H1 (cell line): ENCODE data around the gene C3orf85. TPM values are rescaled to one million over a fixed set of nuclear protein-coding genes. Genes with fewer than 3 reads are reported as not detected.

Experiments
- CTCF ChIA-PET: fragments of 300-600 bp; sonication (Branson Sonifier 250); formaldehyde crosslinking; loops from one replicate; lab custom pipeline; 2021; ENCODE audit not compliant: partially characterized antibody; lab: Charles Lee
- POLR2A ChIA-PET: fragments of 300-600 bp; sonication (Branson Sonifier 250); formaldehyde crosslinking; loops from one replicate; lab custom pipeline; 2021; ENCODE audit warnings: inconsistent platforms; ENCODE audit not compliant: partially characterized antibody; lab: Charles Lee
- DNase-seq, 2 experiments: peaks; one replicate each; pipeline versions ENCODE4 v3.0.0 to v3.0.0-alpha.2; 2010 to 2022; ENCODE audit warnings: low spot score in 2 of 2, low read depth in 1 of 2, mixed read lengths in 1 of 2
- FAIRE-seq: peaks from 2 replicates; lab custom pipeline; 2011; peaks lifted over from hg19 to GRCh38; lab: Jason Lieb, UNC
- H2AFZ ChIP-seq: 2 replicates; pipeline ENCODE4 v1.8.1; 2012; ENCODE audit warnings: low read length, inconsistent platforms
- H2AK5ac ChIP-seq: 2 replicates; pipeline ENCODE4 v1.6.1; 2013; ENCODE audit warnings: low read depth, low read length
- H2BK120ac ChIP-seq: replicated peaks from 2 replicates; pipeline ENCODE3; 2013; ENCODE audit warnings: low read depth, low read length, inconsistent platforms
- H2BK12ac ChIP-seq: 2 replicates; pipeline ENCODE4 v1.6.1; 2013; ENCODE audit warnings: low read depth, low read length
- H2BK15ac ChIP-seq: 2 replicates; pipeline ENCODE4 v1.6.1; 2013; ENCODE audit warnings: low read length
- H2BK20ac ChIP-seq: 2 replicates; pipeline ENCODE4 v1.6.1; 2013; ENCODE audit warnings: low read length
- H2BK5ac ChIP-seq: 2 replicates; pipeline ENCODE4 v1.6.1; 2013; ENCODE audit warnings: low read depth, low read length
- H3K14ac ChIP-seq: 2 replicates; pipeline ENCODE4 v1.6.1; 2013; ENCODE audit warnings: inconsistent platforms; ENCODE audit not compliant: insufficient read length
- H3K18ac ChIP-seq: 2 replicates; pipeline ENCODE4 v1.6.1; 2013; ENCODE audit warnings: low read length; ENCODE audit errors: extremely low read depth
- H3K23ac ChIP-seq: 2 replicates; pipeline ENCODE4 v1.6.1; 2013; ENCODE audit warnings: inconsistent platforms; ENCODE audit not compliant: insufficient read length
- H3K23me2 ChIP-seq: 2 replicates; pipeline ENCODE4 v1.6.1; 2013; ENCODE audit warnings: low read depth, low read length
- H3K27ac ChIP-seq: 2 replicates; pipeline ENCODE4 v1.6.1; 2011; ENCODE audit warnings: low read depth, low read length, inconsistent platforms
- H3K27me3 ChIP-seq, 4 experiments: replicated peaks in 1 of 4; 1 replicate in 1 of 4; 2 replicates in 3 of 4; pipeline versions ENCODE4 v1.6.1 to v1.8.1; 2011 to 2013; ENCODE audit warnings: low read length in 3 of 4, mild to moderate bottlenecking in 3 of 4, inconsistent platforms in 2 of 4, mixed read lengths in 2 of 4, moderate library complexity in 1 of 4; ENCODE audit not compliant: control insufficient read depth in 3 of 4, insufficient read depth in 3 of 4; ENCODE audit errors: extremely low read depth in 1 of 4
- H3K36me3 ChIP-seq, 4 experiments: 2 replicates each; pipeline versions ENCODE4 v1.6.1 to v1.8.1; 2011 to 2013; ENCODE audit warnings: mild to moderate bottlenecking in 4 of 4, low read length in 3 of 4, moderate library complexity in 2 of 4, control low read depth in 1 of 4, inconsistent platforms in 1 of 4; ENCODE audit not compliant: insufficient read depth in 4 of 4, control insufficient read depth in 2 of 4
- H3K4ac ChIP-seq: replicated peaks from 2 replicates; pipeline ENCODE3; 2013; ENCODE audit warnings: low read length, low read depth, mixed read lengths, inconsistent platforms; ENCODE audit not compliant: insufficient read length
- H3K4me1 ChIP-seq, 4 experiments: replicated peaks in 1 of 4; 1 replicate in 1 of 4; 2 replicates in 3 of 4; pipeline versions ENCODE4 v1.6.1 to v1.8.1; 2011 to 2013; ENCODE audit warnings: low read length in 3 of 4, inconsistent platforms in 2 of 4, mixed read lengths in 1 of 4; ENCODE audit not compliant: insufficient read depth in 4 of 4, control insufficient read depth in 3 of 4
- H3K4me2 ChIP-seq, 2 experiments: 2 replicates each; pipeline versions ENCODE4 v1.6.1 to v1.8.1; 2011 to 2013; ENCODE audit warnings: low read depth in 2 of 2, low read length in 2 of 2, control low read depth in 1 of 2, inconsistent platforms in 1 of 2, mild to moderate bottlenecking in 1 of 2; ENCODE audit not compliant: insufficient read depth in 1 of 2
- H3K4me3 ChIP-seq, 4 experiments: fragments of 200-600, 300-600 bp in 1 of 4; sonication (generic), shearing (Covaris generic), sonication (Bioruptor Twin) in 1 of 4; 2 replicates each; pipeline versions ENCODE4 v1.5.1 to v1.8.1; 2011 to 2016; ENCODE audit warnings: low read length in 4 of 4, low read depth in 3 of 4, control low read depth in 2 of 4, inconsistent platforms in 2 of 4, mild to moderate bottlenecking in 2 of 4, mixed read lengths in 1 of 4, moderate library complexity in 1 of 4; ENCODE audit not compliant: insufficient read depth in 2 of 4; ENCODE audit errors: extremely low read depth in 1 of 4
- H3K56ac ChIP-seq: replicated peaks from 2 replicates; pipeline ENCODE3; 2013; ENCODE audit warnings: low read depth, mild to moderate bottlenecking, mixed read lengths, low read length, inconsistent platforms; ENCODE audit not compliant: insufficient read length
- H3K79me1 ChIP-seq: 2 replicates; pipeline ENCODE4 v1.6.1; 2013; ENCODE audit warnings: low read depth, low read length, control low read depth
- H3K79me2 ChIP-seq, 2 experiments: 2 replicates each; pipeline versions ENCODE4 v1.6.1 to v1.8.1; 2012 to 2013; ENCODE audit warnings: low read length in 2 of 2, mild to moderate bottlenecking in 2 of 2, inconsistent platforms in 1 of 2; ENCODE audit not compliant: insufficient read depth in 2 of 2, control insufficient read depth in 1 of 2
- H3K9ac ChIP-seq, 4 experiments: replicated peaks in 1 of 4; 1 replicate in 1 of 4; 2 replicates in 3 of 4; pipeline versions ENCODE4 v1.6.1 to v1.8.1; 2011 to 2013; ENCODE audit warnings: low read depth in 3 of 4, low read length in 3 of 4, control low read depth in 2 of 4, mild to moderate bottlenecking in 2 of 4, moderate library complexity in 2 of 4, inconsistent platforms in 1 of 4; ENCODE audit errors: extremely low read depth in 1 of 4
- H3K9me3 ChIP-seq, 2 experiments: 2 replicates each; pipeline versions ENCODE4 v1.6.1 to v1.8.1; 2012 to 2013; ENCODE audit warnings: mild to moderate bottlenecking in 2 of 2, moderate library complexity in 2 of 2, control low read depth in 1 of 2, inconsistent platforms in 1 of 2, low read depth in 1 of 2, low read length in 1 of 2, mixed read lengths in 1 of 2; ENCODE audit not compliant: insufficient read depth in 2 of 2
- H4K20me1 ChIP-seq, 2 experiments: replicated peaks in 1 of 2; 2 replicates each; pipeline versions ENCODE3 to v1.8.1; 2011 to 2013; ENCODE audit warnings: inconsistent platforms in 2 of 2, low read length in 2 of 2, mild to moderate bottlenecking in 1 of 2; ENCODE audit not compliant: insufficient read depth in 2 of 2, control insufficient read depth in 1 of 2
- H4K5ac ChIP-seq: 2 replicates; pipeline ENCODE4 v1.6.1; 2013; ENCODE audit warnings: low read length, low read depth, mixed read lengths, inconsistent platforms; ENCODE audit not compliant: insufficient read length
- H4K8ac ChIP-seq: 2 replicates; pipeline ENCODE4 v1.8.0; 2013; ENCODE audit warnings: mild to moderate bottlenecking, moderate library complexity, low read length, inconsistent platforms; ENCODE audit not compliant: insufficient read depth; ENCODE audit errors: extremely low read depth
- H4K91ac ChIP-seq: replicated peaks from 2 replicates; pipeline ENCODE3; 2013; ENCODE audit warnings: low read length, mixed read lengths, inconsistent platforms; ENCODE audit not compliant: insufficient read length
- ZNF274 ChIP-seq: IDR thresholded peaks from 2 replicates; pipeline ENCODE4 v1.7.0; 2012; ENCODE audit warnings: low read length, borderline replicate concordance; ENCODE audit errors: extremely low read depth
- WGBS, 2 experiments: shearing (Covaris generic) in 1 of 2; methylation state at CpG; one replicate each; pipeline versions ENCODE4 v1.1.6 to v1.1.7; 2013 to 2015; ENCODE audit warnings: low lambda C conversion rate in 2 of 2, mixed read lengths in 2 of 2, inconsistent platforms in 1 of 2, low coverage in 1 of 2, missing lambda C conversion rate in 1 of 2; ENCODE audit not compliant: insufficient replicate concordance in 2 of 2, insufficient coverage in 1 of 2, insufficient read length in 1 of 2; ENCODE audit errors: extremely low coverage in 1 of 2, missing lambda C conversion rate in 1 of 2; 5-methylcytosine and 5-hydroxymethylcytosine counted together
- polyA plus RNA-seq, 7 experiments: library from polyadenylated mRNA; depleted of rRNA in 3 of 7; stranded (reverse) in 5 of 7; unstranded in 2 of 7; fragments of >200 nt in 5 of 7; fragments of 200-250 nt in 2 of 7; gene quantifications; 1 replicate in 5 of 7; 2 replicates in 1 of 7; 4 replicates in 1 of 7; pipeline versions ENCODE4 v1.2.1 to v1.2.3, GENCODE V29; 2011 to 2013; ENCODE audit warnings: missing spikeins in 2 of 7, mixed read lengths in 2 of 7
- total RNA-seq: library from RNA; stranded (reverse); fragmentation: NEBNext Ultra II Directional; extraction: Animal tissue kit (Norgen Biotek cat#: 25700); gene quantifications from 2 replicates; pipeline ENCODE4 v1.2.1, GENCODE V29; 2021
- TF ChIP-seq, protein P1 (sequence below), 3 experiments: IDR thresholded peaks; 1 replicate in 2 of 3; 2 replicates in 1 of 3; pipeline versions ENCODE4 v1.5.1 to v1.6.1; 2011; ENCODE audit warnings: low read length in 3 of 3, mild to moderate bottlenecking in 3 of 3, inconsistent platforms in 2 of 3, low read depth in 1 of 3, moderate library complexity in 1 of 3; ENCODE audit not compliant: insufficient read depth in 1 of 3; ENCODE audit errors: control extremely low read depth in 1 of 3

C3orf85 gene
- total and polyA plus RNA-seq, 2 of the 8 experiments (the other 6 are each of a cell fraction or from before 2014, with no cell fraction given): not detected

DNA sequence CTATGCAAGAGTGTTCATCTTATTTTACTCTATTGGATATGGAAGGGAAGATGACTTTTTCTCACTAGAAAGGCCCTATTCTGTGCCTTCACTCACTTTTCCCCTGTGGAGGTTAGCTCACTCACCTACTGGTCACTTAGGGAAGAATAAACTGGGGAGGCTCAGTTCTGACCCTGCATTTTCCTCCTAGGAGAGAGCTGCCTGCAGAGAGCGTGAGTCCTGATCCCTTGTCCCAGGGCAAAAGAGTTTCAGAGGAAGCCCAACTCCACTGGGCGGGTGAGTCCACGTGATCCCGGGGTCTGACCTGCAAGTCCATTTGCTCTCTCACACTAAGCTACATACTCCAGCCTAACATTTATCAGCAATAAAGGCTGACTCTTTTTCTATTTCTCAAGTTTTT is 26.9 kb upstream of the C3orf85 start:
- Histone ChIP-seq H3K79me1 (no peaks in the 10 kb centered on the region), H3K23me2 (peaks cover 2% of the 10 kb centered on the region; the same call in 1 of the 2 replicates), H4K8ac (no peak overlapping the region), H3K18ac (no peak overlapping the region), H3K56ac (no peak overlapping the region), H2AK5ac (no peak overlapping the region), H3K9me3 (no peaks in the 10 kb centered on the region), H2BK15ac (no peak overlapping the region), H2BK5ac (no peak overlapping the region), H3K79me2 (no peaks in the 10 kb centered on the region), H3K4ac (no peak overlapping the region), H3K23ac (no peak overlapping the region), H4K20me1 (no peaks in the 10 kb centered on the region), H2BK20ac (no peak overlapping the region), H3K4me1 (no peaks in the 10 kb centered on the region), H3K4me2 (no peak overlapping the region), H2BK120ac (no peak overlapping the region), H3K4me3 (no peak overlapping the region), H3K9ac (no peak overlapping the region), H2BK12ac (no peak overlapping the region), H3K36me3 (no peaks in the 10 kb centered on the region), H3K14ac (no peak overlapping the region), H4K91ac (no peak overlapping the region), H3K27me3 (no peaks in the 10 kb centered on the region), H3K27ac (no peak overlapping the region), H2AFZ (no peak overlapping the region), H4K5ac (no peak overlapping the region)
- TF ChIP-seq, protein P1, sequence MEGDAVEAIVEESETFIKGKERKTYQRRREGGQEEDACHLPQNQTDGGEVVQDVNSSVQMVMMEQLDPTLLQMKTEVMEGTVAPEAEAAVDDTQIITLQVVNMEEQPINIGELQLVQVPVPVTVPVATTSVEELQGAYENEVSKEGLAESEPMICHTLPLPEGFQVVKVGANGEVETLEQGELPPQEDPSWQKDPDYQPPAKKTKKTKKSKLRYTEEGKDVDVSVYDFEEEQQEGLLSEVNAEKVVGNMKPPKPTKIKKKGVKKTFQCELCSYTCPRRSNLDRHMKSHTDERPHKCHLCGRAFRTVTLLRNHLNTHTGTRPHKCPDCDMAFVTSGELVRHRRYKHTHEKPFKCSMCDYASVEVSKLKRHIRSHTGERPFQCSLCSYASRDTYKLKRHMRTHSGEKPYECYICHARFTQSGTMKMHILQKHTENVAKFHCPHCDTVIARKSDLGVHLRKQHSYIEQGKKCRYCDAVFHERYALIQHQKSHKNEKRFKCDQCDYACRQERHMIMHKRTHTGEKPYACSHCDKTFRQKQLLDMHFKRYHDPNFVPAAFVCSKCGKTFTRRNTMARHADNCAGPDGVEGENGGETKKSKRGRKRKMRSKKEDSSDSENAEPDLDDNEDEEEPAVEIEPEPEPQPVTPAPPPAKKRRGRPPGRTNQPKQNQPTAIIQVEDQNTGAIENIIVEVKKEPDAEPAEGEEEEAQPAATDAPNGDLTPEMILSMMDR (IDR thresholded peaks at IDR 0.05; ENCODE audit: control extremely low read depth in 1 of 3, insufficient read depth in 1 of 3, low read depth in 1 of 3, low read length in 3 of 3): peak in 1 of 3 experiments; percentile 6; a peak in 1 of 4 replicates
- TF ChIP-seq ZNF274: no peak
- FAIRE-seq (no peak), DNase-seq (no peak)
- ChIA-PET CTCF (interaction anchor here (0.7 to 1.2 kb wide), 5 partner anchors 14 to 190 kb away, joined by 3 read pairs; no protein-coding TSS in a partner anchor), POLR2A (no interaction called here)
- WGBS, 2 experiments: 96% methylated on average over 4 of the region's 4 CpGs; no CpG with 5 or more reads in 1 of the 2 experiments
